Measurements from ENCODE around the gene ZNF98.

The ZNF98 gene

DNA sequence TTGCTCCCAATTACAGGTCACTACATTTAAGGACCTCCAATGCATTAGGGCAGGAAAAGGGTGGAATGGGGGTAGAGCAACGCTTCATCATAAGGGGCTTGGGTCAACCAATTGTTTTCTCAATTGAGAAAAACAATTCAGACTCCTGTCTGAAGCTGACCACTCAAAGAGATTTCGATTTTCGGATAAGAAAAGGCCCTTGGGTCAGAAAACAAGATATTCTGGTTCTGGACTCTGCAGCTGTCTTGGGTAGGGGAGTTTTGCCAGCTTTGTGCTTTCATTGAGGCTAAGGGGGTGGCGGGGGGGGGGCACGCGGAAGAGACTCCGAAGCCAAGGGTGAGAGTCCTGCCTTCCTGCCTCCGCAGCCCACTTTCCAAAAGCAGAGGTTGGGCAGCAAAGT, 4.8 kb upstream of the ZNF98 start:
- no peak for TF ChIP-seq CTCF (IDR thresholded peaks at IDR 0.05)
- H3K36me3 Mint-ChIP-seq (ENCODE audit: low read depth), result no peaks in the 10 kb centered on the region
- no peak overlapping the region for H3K27ac Mint-ChIP-seq
- H3K9me3 Mint-ChIP-seq, result peaks cover 78% of the 10 kb centered on the region
- no peaks in the 10 kb centered on the region for H3K4me1 Mint-ChIP-seq
- H3K27me3 Mint-ChIP-seq (ENCODE audit: low read depth, poor library complexity), result no peaks in the 10 kb centered on the region
- DNase-seq, result no peak
- H3K4me3 Mint-ChIP-seq, result no peak overlapping the region

GRCh38 chr19:22421797-22422196, 349 bp downstream of the ZNF98 start:
- peaks cover 2% of the 10 kb centered on the region for H3K27me3 Mint-ChIP-seq (ENCODE audit: low read depth, poor library complexity)
- H3K27ac Mint-ChIP-seq, result no peak overlapping the region
- no peak overlapping the region for H3K4me3 Mint-ChIP-seq
- peaks cover 4% of the 10 kb centered on the region for H3K36me3 Mint-ChIP-seq (ENCODE audit: low read depth)
- H3K9me3 Mint-ChIP-seq, result peaks cover 97% of the 10 kb centered on the region
- no peak for TF ChIP-seq CTCF (IDR thresholded peaks at IDR 0.05)
- no peaks in the 10 kb centered on the region for H3K4me1 Mint-ChIP-seq
- no peak for DNase-seq

GRCh38 chr19:22354665-22355064, 67.5 kb downstream of the ZNF98 start:
- H3K27ac Mint-ChIP-seq, result no peak overlapping the region
- peaks cover 3% of the 10 kb centered on the region for H3K27me3 Mint-ChIP-seq (ENCODE audit: low read depth, poor library complexity)
- no peak overlapping the region for H3K4me3 Mint-ChIP-seq
- peaks cover 87% of the 10 kb centered on the region for H3K9me3 Mint-ChIP-seq
- DNase-seq, result no peak
- TF ChIP-seq CTCF (IDR thresholded peaks at IDR 0.05), result no peak
- H3K4me1 Mint-ChIP-seq, result no peaks in the 10 kb centered on the region
- H3K36me3 Mint-ChIP-seq (ENCODE audit: low read depth), result no peaks in the 10 kb centered on the region
